SK-N-MC (cell line): ENCODE measurements around the gene RRAGA.
"Not testable (repeated sequence)": the region's sequence is repeated elsewhere in the genome, so short reads cannot be mapped to it uniquely, and the experiment has no call there.

Experiments
- DNase-seq: peaks from one replicate; pipeline ENCODE4 v3.0.0-alpha.2; 2011; ENCODE audit warnings: low read depth, low spot score
- H3K27ac ChIP-seq: fragments of 200-600 bp; sonication (generic); 2 replicates; pipeline ENCODE4 v1.5.1; 2016; ENCODE audit warnings: mixed run types
- H3K36me3 ChIP-seq: fragments of 200-600 bp; sonication (generic); 2 replicates; pipeline ENCODE4 v1.6.1; 2017; ENCODE audit warnings: antibody characterized with exemption, low read length, mixed read lengths; ENCODE audit not compliant: insufficient read depth
- H3K4me3 ChIP-seq: fragments of 200-600 bp; sonication (generic); 2 replicates; pipeline ENCODE4 v1.5.1; 2016
- H3K9ac ChIP-seq: fragments of 200-600 bp; sonication (generic); 2 replicates; pipeline ENCODE4 v1.8.0; 2017; ENCODE audit warnings: mixed run types, mixed read lengths; ENCODE audit not compliant: insufficient read length
- H3K9me3 ChIP-seq: fragments of 200-600 bp; sonication (generic); 2 replicates; pipeline ENCODE4 v1.6.1; 2017; ENCODE audit warnings: low read depth, mild to moderate bottlenecking, antibody characterized with exemption, low read length, moderate library complexity, mixed read lengths
- EZH2 ChIP-seq: fragments of 200-600 bp; sonication (generic); IDR thresholded peaks from one replicate; pipeline ENCODE4 v1.6.1; 2017; ENCODE audit warnings: antibody characterized with exemption
- FOXP2 ChIP-seq: optimal IDR thresholded peaks from 2 replicates; pipeline ENCODE3; 2011; ENCODE audit warnings: mild to moderate bottlenecking, moderate library complexity; ENCODE audit not compliant: insufficient read depth; ENCODE audit errors: extremely low read length, control extremely low read depth
- POLR2AphosphoS5 ChIP-seq: IDR thresholded peaks from 2 replicates; pipeline ENCODE4 v1.6.1; 2012; ENCODE audit warnings: mild to moderate bottlenecking, low read depth, low read length, borderline replicate concordance

Gene RRAGA, protein sequence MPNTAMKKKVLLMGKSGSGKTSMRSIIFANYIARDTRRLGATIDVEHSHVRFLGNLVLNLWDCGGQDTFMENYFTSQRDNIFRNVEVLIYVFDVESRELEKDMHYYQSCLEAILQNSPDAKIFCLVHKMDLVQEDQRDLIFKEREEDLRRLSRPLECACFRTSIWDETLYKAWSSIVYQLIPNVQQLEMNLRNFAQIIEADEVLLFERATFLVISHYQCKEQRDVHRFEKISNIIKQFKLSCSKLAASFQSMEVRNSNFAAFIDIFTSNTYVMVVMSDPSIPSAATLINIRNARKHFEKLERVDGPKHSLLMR

DNA sequence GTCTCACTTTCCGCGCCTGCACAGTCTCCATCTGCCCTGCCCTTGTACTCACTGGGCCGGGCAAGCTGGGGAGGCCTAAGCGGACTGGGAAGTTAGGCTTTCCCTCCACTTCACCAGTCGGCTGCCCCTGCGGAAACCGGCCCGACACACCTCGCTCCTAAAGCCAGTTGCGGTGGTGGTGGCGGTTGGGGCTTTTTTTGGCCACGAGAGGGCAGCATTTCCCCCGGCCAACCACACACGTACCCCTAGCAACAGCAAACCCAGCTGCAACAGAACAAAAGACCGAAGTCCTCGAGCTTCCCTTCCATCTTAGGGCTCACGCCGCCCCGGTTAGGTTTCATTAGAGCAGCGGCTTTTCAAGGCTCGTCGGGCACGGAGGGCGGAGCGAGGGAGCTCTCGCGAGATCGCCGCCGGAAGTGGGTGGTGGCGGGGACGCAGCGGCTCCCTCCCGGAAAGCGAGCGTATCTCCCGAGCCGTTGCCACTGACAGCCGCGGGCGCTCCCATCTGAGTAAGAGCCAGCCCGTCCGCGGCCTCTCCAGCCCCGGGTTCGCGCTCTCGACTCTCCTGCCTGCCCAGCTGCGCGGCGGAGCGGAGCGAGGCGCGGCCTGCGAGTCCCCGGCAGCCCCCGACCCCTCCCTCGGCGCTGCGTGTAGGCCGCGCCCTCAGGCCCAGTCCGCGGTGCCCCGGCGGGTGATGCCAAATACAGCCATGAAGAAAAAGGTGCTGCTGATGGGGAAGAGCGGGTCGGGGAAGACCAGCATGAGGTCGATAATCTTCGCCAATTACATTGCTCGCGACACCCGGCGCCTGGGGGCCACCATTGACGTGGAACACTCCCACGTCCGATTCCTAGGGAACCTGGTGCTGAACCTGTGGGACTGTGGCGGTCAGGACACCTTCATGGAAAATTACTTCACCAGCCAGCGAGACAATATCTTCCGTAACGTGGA is at the start of gene RRAGA:
RRAGA (plus strand) TSS at position 462 of the 951 bp plus-strand sequence; CDS start at position 695, 233 bp downstream.
- no peak for TF ChIP-seq FOXP2
- TF ChIP-seq POLR2AphosphoS5: peak; percentile 92
- Histone ChIP-seq H3K9me3 (no peaks in the 10 kb centered on the region), H3K27ac (peak within 1 kb of the TSS; percentile 92), H3K9ac (peak within 1 kb of the TSS; percentile 91), H3K4me3 (peak within 1 kb of the TSS; percentile 93), H3K36me3 (no peaks in the 10 kb centered on the region)
- DNase-seq: peak; percentile 79

DNA sequence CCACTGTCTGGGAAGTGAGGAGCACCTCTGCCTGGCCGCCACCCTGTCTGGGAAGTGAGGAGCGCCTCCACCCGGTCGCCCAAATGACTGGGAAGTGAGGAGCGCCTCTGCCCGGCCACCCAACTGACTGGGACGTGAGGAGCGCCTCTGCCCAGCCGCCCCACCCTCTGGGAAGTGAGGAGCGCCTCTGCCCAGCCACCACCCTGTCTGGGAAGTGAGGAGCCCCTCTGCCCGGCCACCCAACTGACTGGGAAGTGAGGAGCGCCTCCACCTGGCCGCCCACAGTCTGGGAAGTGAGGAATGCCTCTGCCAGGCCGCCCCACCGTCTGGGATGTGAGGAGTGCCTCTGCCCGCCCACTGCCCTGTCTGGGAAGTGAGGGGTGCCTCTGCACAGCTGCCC is 49.1 kb upstream of the RRAGA start:
- Histone ChIP-seq H3K9me3 (no peaks in the 10 kb centered on the region), H3K4me3 (no peak overlapping the region), H3K36me3 (no peaks in the 10 kb centered on the region), H3K9ac (no peak overlapping the region), H3K27ac (no peak overlapping the region)
- TF ChIP-seq EZH2: no peak
- no peak for TF ChIP-seq POLR2AphosphoS5
- no peak for TF ChIP-seq FOXP2
- no peak for DNase-seq

DNA sequence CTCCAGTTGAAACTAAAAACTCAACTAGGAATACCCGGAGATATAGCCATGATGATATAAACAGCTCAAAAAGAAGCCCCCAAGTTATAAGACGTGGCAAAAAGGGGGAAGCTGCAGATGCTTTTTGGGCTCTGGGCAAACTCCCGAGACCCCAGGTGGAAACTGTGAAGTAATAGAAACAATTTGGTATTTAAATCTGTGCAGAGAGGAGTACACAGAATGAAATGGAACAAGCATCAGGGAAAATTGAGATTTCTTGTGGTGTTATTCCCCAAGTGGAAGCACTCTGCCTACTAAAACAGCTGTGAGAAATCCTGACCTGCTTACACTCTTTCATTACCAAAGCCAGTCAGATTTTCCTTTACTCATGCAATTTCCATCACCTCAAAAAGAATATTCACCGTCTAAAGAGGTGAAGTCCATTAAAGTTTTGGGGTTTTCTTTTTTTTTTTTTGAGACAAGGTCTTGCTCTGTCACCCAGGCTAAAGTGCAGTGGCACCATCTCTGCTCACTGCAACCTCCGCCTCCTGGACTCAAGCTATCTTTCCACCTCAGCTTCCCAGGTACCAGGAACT is 39.7 kb upstream of the RRAGA start:
- no peak for TF ChIP-seq POLR2AphosphoS5
- TF ChIP-seq FOXP2: no peak
- TF ChIP-seq EZH2: no peak
- no peak overlapping the region for H3K27ac ChIP-seq
- DNase-seq: no peak
- H3K9me3 ChIP-seq: no peaks in the 10 kb centered on the region
- no peak overlapping the region for H3K9ac ChIP-seq
- H3K4me3 ChIP-seq: no peak overlapping the region
- H3K36me3 ChIP-seq: no peaks in the 10 kb centered on the region

DNA sequence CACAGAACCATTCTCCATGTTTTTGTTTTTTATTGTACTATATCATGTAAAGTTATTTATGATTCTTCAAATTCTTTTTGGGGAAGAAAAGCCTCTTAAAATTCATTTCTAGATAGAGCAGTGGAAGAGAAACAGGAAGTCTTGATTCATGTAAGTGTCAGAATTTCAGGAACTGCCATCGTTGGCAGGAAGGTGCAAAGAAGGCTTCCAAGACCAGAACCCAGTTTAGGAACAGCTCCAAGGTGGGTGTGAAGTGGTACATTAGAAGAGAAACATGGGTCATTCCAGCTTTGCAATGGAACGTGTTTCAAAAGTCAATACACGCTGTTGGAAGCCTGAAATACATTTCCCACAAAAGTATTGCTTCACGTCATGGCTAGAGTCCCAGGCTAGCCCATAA is 31.0 kb upstream of the RRAGA start:
- Histone ChIP-seq H3K9me3 (no peaks in the 10 kb centered on the region), H3K4me3 (no peak overlapping the region), H3K9ac (no peak overlapping the region), H3K36me3 (no peaks in the 10 kb centered on the region), H3K27ac (no peak overlapping the region)
- DNase-seq: no peak
- TF ChIP-seq EZH2 (no peak), FOXP2 (no peak), POLR2AphosphoS5 (no peak)

DNA sequence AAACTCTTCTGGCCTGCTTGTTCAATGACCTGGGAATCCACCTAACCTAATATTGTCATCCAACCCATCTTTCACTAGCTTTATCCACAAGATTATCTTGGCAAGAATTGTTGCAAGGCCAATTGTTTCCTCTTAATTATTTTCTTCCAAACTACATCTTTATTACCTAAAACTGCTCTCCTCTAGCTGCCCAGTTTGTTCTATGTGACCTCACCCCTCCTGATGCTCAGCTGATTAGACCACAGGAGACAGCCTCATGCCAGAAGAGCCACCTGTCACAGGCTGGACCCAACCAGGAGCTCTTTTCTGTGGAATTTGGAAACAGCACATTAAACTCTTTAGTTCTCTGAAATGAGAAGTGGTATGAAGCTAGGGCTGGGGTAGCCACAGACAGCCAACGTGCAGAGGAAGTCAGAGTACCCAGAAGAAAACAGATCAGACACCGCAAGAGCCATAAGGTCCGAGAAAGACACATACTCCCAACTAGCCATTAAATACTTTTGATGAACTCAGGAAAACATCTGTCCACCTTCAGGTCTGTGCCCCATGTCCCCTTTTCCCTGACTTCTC is 28.3 kb upstream of the RRAGA start:
- Histone ChIP-seq H3K9me3 (no peaks in the 10 kb centered on the region), H3K27ac (no peak overlapping the region), H3K36me3 (no peaks in the 10 kb centered on the region), H3K9ac (no peak overlapping the region), H3K4me3 (no peak overlapping the region)
- no peak for TF ChIP-seq EZH2
- no peak for TF ChIP-seq POLR2AphosphoS5
- no peak for TF ChIP-seq FOXP2
- DNase-seq: no peak

DNA sequence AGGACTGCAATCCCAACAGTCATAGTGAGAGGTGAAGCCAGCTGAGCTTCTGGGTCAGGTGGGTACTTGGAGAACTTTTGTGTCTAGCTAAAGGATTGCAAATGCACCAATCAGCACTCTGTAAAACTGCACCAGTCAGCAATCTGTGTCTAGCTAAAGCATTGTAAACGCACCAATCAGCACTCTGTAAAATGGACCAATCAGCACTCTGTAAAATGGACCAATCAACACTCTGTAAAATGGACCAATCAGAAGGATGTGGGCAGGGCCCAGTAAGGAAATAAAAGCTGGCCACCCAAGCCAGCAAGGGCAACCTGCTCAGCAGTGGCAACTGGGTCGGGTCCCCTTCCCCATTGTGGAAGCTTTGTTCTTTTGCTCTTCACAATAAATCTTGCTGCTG is 27.6 kb upstream of the RRAGA start:
- H3K27ac ChIP-seq, H3K36me3 ChIP-seq, H3K9ac ChIP-seq, H3K4me3 ChIP-seq, H3K9me3 ChIP-seq, DNase-seq: not testable (repeated sequence)

DNA sequence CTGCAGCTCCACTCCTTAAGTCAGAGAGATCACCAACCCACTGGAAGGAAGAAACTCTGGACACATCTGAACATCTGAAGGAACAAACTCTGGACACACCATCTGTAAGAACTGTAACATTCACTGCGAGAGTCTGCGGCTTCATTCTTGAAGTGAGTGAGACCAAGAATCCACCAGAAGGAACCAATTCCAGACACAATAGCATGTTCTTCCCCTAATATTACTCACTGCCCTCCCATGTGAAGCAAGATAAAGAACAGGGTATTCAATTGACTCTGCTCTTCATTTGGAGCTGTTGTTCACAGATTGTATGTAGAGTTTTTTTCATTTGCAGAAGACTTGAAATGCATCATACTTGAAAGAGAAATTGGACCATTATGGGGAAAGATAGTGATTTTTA is 27.0 kb upstream of the RRAGA start:
- DNase-seq: no peak
- H3K36me3 ChIP-seq: no peaks in the 10 kb centered on the region
- no peak overlapping the region for H3K4me3 ChIP-seq
- no peak overlapping the region for H3K27ac ChIP-seq
- TF ChIP-seq POLR2AphosphoS5 (no peak), FOXP2 (no peak)
- no peaks in the 10 kb centered on the region for H3K9me3 ChIP-seq
- no peak overlapping the region for H3K9ac ChIP-seq

DNA sequence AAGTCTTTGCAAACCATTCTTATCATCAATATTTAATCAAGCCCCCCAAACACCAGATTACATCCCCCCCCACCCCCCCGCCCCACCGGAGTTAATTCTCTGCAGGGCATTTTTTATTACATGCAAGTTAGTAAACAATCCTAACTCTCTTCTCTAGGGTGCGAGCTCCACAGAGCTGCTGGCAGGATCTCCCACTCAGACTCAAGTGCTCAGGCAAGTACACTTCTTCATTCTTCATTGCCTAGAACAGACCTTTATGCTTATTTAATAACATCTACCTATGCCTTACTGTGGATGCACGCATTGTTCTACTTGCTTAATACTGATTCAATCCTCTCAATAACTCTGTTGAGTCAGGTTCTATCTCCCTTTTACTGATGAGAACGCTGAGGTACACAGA is 26.1 kb upstream of the RRAGA start:
- no peak for TF ChIP-seq POLR2AphosphoS5
- TF ChIP-seq FOXP2: no peak
- TF ChIP-seq EZH2: no peak
- Histone ChIP-seq H3K4me3 (no peak overlapping the region), H3K9ac (no peak overlapping the region), H3K36me3 (no peaks in the 10 kb centered on the region), H3K9me3 (no peaks in the 10 kb centered on the region), H3K27ac (no peak overlapping the region)
- no peak for DNase-seq

DNA sequence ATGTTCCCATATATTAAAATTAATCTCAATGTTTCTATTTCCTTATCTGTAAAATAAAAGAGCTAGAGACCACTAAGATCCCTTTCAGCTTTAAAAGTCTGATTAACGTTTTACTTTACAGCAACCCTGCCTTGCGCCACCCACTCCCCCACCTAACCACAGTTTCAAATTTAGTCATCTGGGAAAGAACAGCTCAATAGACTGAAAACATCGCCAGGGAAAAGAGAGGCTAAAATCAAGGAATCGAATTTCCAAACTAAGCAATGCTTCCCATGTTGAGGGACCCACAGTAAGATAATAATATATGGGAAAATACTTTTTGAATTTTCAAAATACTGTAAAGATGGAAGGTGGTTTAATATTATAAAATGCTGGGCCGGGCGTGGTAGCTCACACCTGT is 22.9 kb upstream of the RRAGA start:
- H3K9me3 ChIP-seq: no peaks in the 10 kb centered on the region
- no peak for DNase-seq
- no peak overlapping the region; the same call in 1 of the 2 replicates for H3K4me3 ChIP-seq
- H3K36me3 ChIP-seq: no peaks in the 10 kb centered on the region
- peak overlapping the region; percentile 81 for H3K27ac ChIP-seq
- no peak overlapping the region for H3K9ac ChIP-seq
- no peak for TF ChIP-seq FOXP2
- TF ChIP-seq POLR2AphosphoS5: no peak
- TF ChIP-seq EZH2: no peak
